Stimulated activated CD4-positive, alpha-beta T cell treated with anti-CD3 and anti-CD28 coated beads, Interleukin-1b, Interleukin-23, amount 100 ng/mL, for 4 hours (primary cell): ENCODE measurements around the gene GLOD4.

Source experiments
- DNase-seq, 2 donors: peaks; one replicate each; pipeline ENCODE4 v3.0.0-alpha.2; 2020; ENCODE audit warnings: low read depth in 2 of 2

GLOD4 gene

GRCh38 chr17:743139-743538 lies 38.9 kb downstream of the GLOD4 start:
- no peak for DNase-seq

GRCh38 chr17:742147-742793 lies 39.8 kb downstream of the GLOD4 start:
- DNase-seq = no peak

- DNase-seq = no peak
Measured at GRCh38 chr17:740240-741017, 41.7 kb downstream of the GLOD4 start.

- DNase-seq = no peak
Measured at GRCh38 chr17:737561-738113, 44.4 kb downstream of the GLOD4 start.

GRCh38 chr17:733743-734142 lies 48.3 kb downstream of the GLOD4 start:
- DNase-seq = no peak

GRCh38 chr17:732902-733720 lies 49.0 kb downstream of the GLOD4 start:
- DNase-seq = peak; percentile 20 to 36

- DNase-seq = peak; percentile 25 to 54
Measured at GRCh38 chr17:732067-732901, 49.8 kb downstream of the GLOD4 start, which contains the start of gene TLCD3A. Gene TLCD3A (plus strand): TSS chr17:732596. CDS start chr17:732648, 52 bp downstream.

- no peak for DNase-seq
Measured at GRCh38 chr17:731644-732066, 50.4 kb downstream of the GLOD4 start.

GRCh38 chr17:728911-729310 lies 53.2 kb downstream of the GLOD4 start:
- no peak for DNase-seq

GRCh38 chr17:726271-726919 lies 55.7 kb downstream of the GLOD4 start:
- no peak for DNase-seq

GRCh38 chr17:725746-726145 lies 56.3 kb downstream of the GLOD4 start:
- no peak for DNase-seq

GRCh38 chr17:725084-725483 lies 57.0 kb downstream of the GLOD4 start:
- DNase-seq = no peak

GRCh38 chr17:721540-721937 lies 60.5 kb downstream of the GLOD4 start:
- no peak for DNase-seq

GRCh38 chr17:720706-721539 lies 61.2 kb downstream of the GLOD4 start:
- DNase-seq = no peak

GRCh38 chr17:718075-718474 lies 64.0 kb downstream of the GLOD4 start:
- no peak for DNase-seq
